GM19240 (cell line): ENCODE data around the gene CRACR2A.

ENCODE experiments used
- DNase-seq: peaks from one replicate; pipeline ENCODE4 v3.0.0; 2011; ENCODE audit warnings: low spot score; ENCODE audit not compliant: insufficient read length

CRACR2A gene

GRCh38 chr12:3655328-3655900, 97.5 kb downstream of the CRACR2A start:
- DNase-seq = peak; percentile 17

GRCh38 chr12:3651585-3652424, 101.1 kb downstream of the CRACR2A start:
- no peak for DNase-seq

GRCh38 chr12:3647504-3647903, 105.4 kb downstream of the CRACR2A start:
- DNase-seq = no peak

- DNase-seq = no peak
Observed at GRCh38 chr12:3646561-3647241, 106.2 kb downstream of the CRACR2A start.

- no peak for DNase-seq
Observed at GRCh38 chr12:3645091-3645490, 107.8 kb downstream of the CRACR2A start.

- no peak for DNase-seq
Observed at GRCh38 chr12:3644104-3644503, 108.8 kb downstream of the CRACR2A start.

GRCh38 chr12:3641428-3642018, 111.4 kb downstream of the CRACR2A start:
- no peak for DNase-seq

- DNase-seq = no peak
Observed at GRCh38 chr12:3636328-3636727, 116.6 kb downstream of the CRACR2A start.

- no peak for DNase-seq
Observed at GRCh38 chr12:3634348-3634747, 118.6 kb downstream of the CRACR2A start.

- DNase-seq = no peak
Observed at GRCh38 chr12:3633396-3633795, 119.5 kb downstream of the CRACR2A start.

- DNase-seq = no peak
Observed at GRCh38 chr12:3632754-3633153, 120.2 kb downstream of the CRACR2A start.

- no peak for DNase-seq
Observed at GRCh38 chr12:3632256-3632655, 120.7 kb downstream of the CRACR2A start.

GRCh38 chr12:3631759-3632158, 121.2 kb downstream of the CRACR2A start:
- no peak for DNase-seq

GRCh38 chr12:3631272-3631637, 121.7 kb downstream of the CRACR2A start:
- DNase-seq = no peak

GRCh38 chr12:3630621-3631271, 122.2 kb downstream of the CRACR2A start:
- no peak for DNase-seq

- DNase-seq = no peak
Observed at GRCh38 chr12:3630111-3630510, 122.8 kb downstream of the CRACR2A start.

GRCh38 chr12:3629057-3629830, 123.7 kb downstream of the CRACR2A start:
- no peak for DNase-seq

GRCh38 chr12:3628629-3629028, 124.3 kb downstream of the CRACR2A start:
- DNase-seq = no peak

GRCh38 chr12:3627336-3627735, 125.6 kb downstream of the CRACR2A start:
- DNase-seq = no peak

GRCh38 chr12:3624273-3624672, 128.6 kb downstream of the CRACR2A start:
- no peak for DNase-seq
